OCI-LY3 (cell line): ENCODE measurements around the gene SLA2.

Experiments used
- H2AFZ ChIP-seq: fragments of 200-600, 300-600 bp; shearing (Covaris generic); 2 replicates; pipeline ENCODE4 v1.6.0; 2014; ENCODE audit warnings: antibody characterized with exemption, low read depth, low read length
- H3K27ac ChIP-seq: fragments of 200-600, 300-600 bp; sonication (generic); 2 replicates; pipeline ENCODE4 v1.5.1; 2014; ENCODE audit warnings: mild to moderate bottlenecking, low read length, moderate library complexity, mixed read lengths
- H3K27me3 ChIP-seq: fragments of 200-600, 300-600 bp; sonication (generic); 2 replicates; pipeline ENCODE4 v1.6.1; 2014; ENCODE audit warnings: low read depth, low read length, mixed read lengths
- H3K36me3 ChIP-seq: fragments of 200-600, 300-600 bp; sonication (generic); replicated peaks from 2 replicates; pipeline ENCODE3; 2014; ENCODE audit warnings: low read depth, low read length, mixed read lengths
- H3K4me1 ChIP-seq: fragments of 300-600, 200-600 bp; sonication (generic); 2 replicates; pipeline ENCODE4 v1.6.1; 2014; ENCODE audit warnings: low read length, mixed read lengths
- H3K4me2 ChIP-seq: fragments of 200-600, 300-600 bp; sonication (generic); 2 replicates; pipeline ENCODE4 v1.6.1; 2014; ENCODE audit warnings: low read length, mixed read lengths
- H3K4me3 ChIP-seq: fragments of 300-600, 200-600 bp; sonication (generic); 2 replicates; pipeline ENCODE4 v1.5.1; 2014; ENCODE audit warnings: antibody characterized with exemption, mild to moderate bottlenecking, low read length, moderate library complexity
- H3K79me2 ChIP-seq: fragments of 300-600, 200-600 bp; shearing (Covaris generic); 2 replicates; pipeline ENCODE4 v1.6.1; 2014; ENCODE audit warnings: mild to moderate bottlenecking, low read length, mixed read lengths
- H3K9ac ChIP-seq: fragments of 300-600, 200-600 bp; shearing (Covaris generic); 2 replicates; pipeline ENCODE4 v1.6.0; 2014; ENCODE audit warnings: mild to moderate bottlenecking, low read length, moderate library complexity
- H3K9me3 ChIP-seq: fragments of 200-600, 300-600 bp; shearing (Covaris generic); 2 replicates; pipeline ENCODE4 v1.6.1; 2014; ENCODE audit warnings: low read length, mixed read lengths; ENCODE audit not compliant: insufficient read depth
- H4K20me1 ChIP-seq: fragments of 200-600, 300-600 bp; sonication (generic); 2 replicates; pipeline ENCODE4 v1.6.1; 2016; ENCODE audit warnings: low read length, mixed read lengths; ENCODE audit not compliant: insufficient read depth
- EZH2phosphoT487 ChIP-seq: fragments of 200-600 bp; shearing (Covaris generic); IDR thresholded peaks from 2 replicates; pipeline ENCODE4 v1.6.1; 2018; ENCODE audit warnings: antibody characterized with exemption, mixed run types, low read depth
- TF ChIP-seq, protein P1 (sequence below): fragments of 200-600, 300-600 bp; sonication (generic); IDR thresholded peaks from 2 replicates; pipeline ENCODE4 v1.5.1; 2014; ENCODE audit warnings: antibody characterized with exemption, low read length, low read depth

The SLA2 gene

DNA sequence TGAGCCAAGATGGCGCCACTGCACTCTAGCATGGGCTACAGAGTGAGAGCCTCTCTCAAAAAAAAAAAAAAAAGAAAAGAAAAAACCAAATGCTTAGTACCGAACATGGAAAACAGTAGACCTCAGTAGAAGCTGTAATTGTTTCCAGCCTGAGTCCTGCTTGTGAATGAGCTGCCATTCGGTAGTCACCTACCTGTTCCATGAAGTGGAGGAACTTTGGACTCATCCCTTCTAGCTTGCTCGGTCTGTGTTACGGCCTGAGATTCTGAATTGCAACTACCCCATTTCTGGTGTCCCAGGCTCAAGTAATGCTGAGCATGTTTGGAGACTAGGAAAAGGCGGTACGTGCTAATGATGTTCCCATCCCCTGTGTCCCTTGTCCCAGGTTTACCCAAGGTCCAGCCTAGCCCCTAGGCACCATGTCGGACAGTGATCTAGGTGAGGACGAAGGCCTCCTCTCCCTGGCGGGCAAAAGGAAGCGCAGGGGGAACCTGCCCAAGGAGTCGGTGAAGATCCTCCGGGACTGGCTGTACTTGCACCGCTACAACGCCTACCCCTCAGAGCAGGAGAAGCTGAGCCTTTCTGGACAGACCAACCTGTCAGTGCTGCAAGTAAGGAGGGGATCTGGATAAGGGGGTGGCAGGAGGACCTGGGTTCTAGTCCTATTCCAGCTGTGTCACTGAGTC is 67.5 kb downstream of the SLA2 start:
- no peaks in the 10 kb centered on the region for H3K27me3 ChIP-seq
- H4K20me1 ChIP-seq, result peaks cover 46% of the 10 kb centered on the region
- H3K4me1 ChIP-seq, result peaks cover 7% of the 10 kb centered on the region
- no peak overlapping the region for H3K27ac ChIP-seq
- H3K9ac ChIP-seq, result no peak overlapping the region
- no peak overlapping the region for H3K4me3 ChIP-seq
- TF ChIP-seq, protein P1, sequence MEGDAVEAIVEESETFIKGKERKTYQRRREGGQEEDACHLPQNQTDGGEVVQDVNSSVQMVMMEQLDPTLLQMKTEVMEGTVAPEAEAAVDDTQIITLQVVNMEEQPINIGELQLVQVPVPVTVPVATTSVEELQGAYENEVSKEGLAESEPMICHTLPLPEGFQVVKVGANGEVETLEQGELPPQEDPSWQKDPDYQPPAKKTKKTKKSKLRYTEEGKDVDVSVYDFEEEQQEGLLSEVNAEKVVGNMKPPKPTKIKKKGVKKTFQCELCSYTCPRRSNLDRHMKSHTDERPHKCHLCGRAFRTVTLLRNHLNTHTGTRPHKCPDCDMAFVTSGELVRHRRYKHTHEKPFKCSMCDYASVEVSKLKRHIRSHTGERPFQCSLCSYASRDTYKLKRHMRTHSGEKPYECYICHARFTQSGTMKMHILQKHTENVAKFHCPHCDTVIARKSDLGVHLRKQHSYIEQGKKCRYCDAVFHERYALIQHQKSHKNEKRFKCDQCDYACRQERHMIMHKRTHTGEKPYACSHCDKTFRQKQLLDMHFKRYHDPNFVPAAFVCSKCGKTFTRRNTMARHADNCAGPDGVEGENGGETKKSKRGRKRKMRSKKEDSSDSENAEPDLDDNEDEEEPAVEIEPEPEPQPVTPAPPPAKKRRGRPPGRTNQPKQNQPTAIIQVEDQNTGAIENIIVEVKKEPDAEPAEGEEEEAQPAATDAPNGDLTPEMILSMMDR, result no peak
- TF ChIP-seq EZH2phosphoT487, result no peak
- H3K4me2 ChIP-seq, result no peak overlapping the region
- peaks cover 48% of the 10 kb centered on the region for H3K36me3 ChIP-seq
- no peak overlapping the region for H2AFZ ChIP-seq
- no peaks in the 10 kb centered on the region for H3K9me3 ChIP-seq
- peaks cover 86% of the 10 kb centered on the region for H3K79me2 ChIP-seq

DNA sequence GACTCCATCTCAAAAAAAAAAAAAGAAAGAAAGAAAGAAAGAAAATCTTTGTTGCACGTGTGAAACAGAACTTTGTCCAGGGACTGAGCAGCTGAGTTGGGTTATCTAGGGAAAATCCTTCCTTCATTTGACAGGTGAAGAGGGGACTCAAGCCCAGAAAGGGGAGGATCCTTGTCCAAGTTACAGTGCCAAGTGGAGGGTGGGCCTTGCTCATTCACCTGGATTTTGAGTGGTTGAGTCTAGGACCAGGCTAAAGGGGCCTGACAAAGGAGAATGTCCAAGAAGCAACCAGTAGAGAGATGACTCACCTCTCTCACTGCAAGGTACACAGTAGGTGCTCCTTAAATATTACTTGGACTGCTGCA is 69.9 kb downstream of the SLA2 start:
- Histone ChIP-seq H3K9ac (no peak overlapping the region), H3K4me1 (peaks cover 15% of the 10 kb centered on the region), H3K27ac (no peak overlapping the region), H2AFZ (no peak overlapping the region), H3K36me3 (peaks cover 35% of the 10 kb centered on the region), H3K4me3 (no peak overlapping the region), H3K9me3 (no peaks in the 10 kb centered on the region), H4K20me1 (peaks cover 46% of the 10 kb centered on the region), H3K27me3 (no peaks in the 10 kb centered on the region), H3K79me2 (peaks cover 72% of the 10 kb centered on the region), H3K4me2 (no peak overlapping the region)
- TF ChIP-seq, protein P1, result no peak
- TF ChIP-seq EZH2phosphoT487, result no peak

DNA sequence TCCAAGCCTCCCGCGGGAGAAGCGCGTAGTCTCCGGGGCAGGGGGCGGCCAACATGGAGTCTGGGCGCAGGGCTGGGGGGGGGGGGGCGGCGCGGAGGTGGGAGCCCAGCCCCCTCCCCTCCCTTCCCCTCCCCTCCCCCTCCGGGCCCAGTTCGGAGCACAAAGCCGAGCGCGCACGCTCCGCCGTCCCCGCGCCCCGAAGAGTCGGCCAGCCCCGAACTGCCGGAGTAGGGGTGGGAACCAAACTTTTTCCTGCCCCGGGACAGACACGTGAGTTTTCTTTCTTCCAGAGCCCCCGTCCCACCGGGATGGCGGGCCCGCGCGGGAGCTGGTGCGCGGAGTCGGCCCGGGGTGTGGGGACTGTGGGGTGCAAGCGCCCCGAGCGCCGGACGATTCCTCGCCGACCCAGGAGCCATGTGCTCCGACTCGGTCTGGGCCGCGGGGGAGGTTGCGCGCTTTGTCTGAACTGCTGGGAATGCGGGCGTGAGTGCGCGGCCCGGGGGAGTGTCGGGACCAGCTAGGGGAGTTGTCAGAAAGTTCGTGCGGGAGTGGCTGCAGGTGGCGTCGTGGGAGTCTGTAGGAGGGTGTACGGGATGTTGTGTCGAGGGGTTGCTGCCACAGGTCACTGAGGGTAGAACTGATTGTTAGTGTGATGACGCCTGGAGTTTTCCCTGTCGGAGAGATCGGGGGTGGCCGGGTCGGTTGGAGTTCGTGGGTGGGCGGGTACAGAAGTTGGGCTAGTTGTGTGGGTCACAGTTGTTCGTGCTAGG is 71.4 kb downstream of the SLA2 start:
- Histone ChIP-seq H4K20me1 (peaks cover 40% of the 10 kb centered on the region), H3K27ac (peak overlapping the region; percentile 84), H3K4me1 (peaks cover 15% of the 10 kb centered on the region), H3K27me3 (no peaks in the 10 kb centered on the region), H3K79me2 (peaks cover 61% of the 10 kb centered on the region), H3K9ac (peak overlapping the region; percentile 99), H3K4me3 (peak overlapping the region; percentile 95), H3K4me2 (peak overlapping the region; percentile 85), H3K36me3 (peaks cover 24% of the 10 kb centered on the region), H3K9me3 (no peaks in the 10 kb centered on the region), H2AFZ (no peak overlapping the region)
- TF ChIP-seq, protein P1, result 0 out of 2 replicates have a peak, but pooled peaks have one; percentile 30
- no peak for TF ChIP-seq EZH2phosphoT487

DNA sequence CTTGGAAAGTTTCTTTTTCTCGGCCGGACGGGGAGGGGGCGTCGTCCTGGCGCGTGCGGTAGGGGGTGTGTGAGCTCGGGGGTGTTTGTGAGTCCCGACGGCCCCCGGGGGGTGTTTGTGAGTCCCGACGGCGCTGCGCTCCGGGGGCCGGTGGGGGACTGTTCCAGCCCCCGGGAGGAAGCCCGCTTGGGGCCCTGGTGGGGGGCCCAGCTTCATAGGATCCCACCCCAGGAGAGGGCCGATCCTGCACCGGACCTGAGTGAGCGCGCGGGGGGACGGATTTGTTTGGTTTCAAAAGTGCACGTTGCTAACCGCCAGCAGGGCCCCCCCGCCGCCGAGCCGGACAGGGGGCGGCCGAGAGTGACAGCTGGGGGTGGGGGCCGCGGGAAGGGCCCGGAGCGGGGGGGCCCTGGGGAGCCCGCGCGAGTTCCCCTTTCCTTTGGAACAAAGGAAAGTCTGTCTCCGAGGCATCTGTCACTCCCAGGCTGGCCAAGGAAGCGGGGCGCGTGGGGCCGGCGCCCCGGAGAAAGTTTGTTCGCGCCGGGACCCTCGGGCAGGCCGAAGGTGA is 72.1 kb downstream of the SLA2 start:
- H3K4me3 ChIP-seq, result peak overlapping the region; percentile 95
- peak overlapping the region; percentile 99 for H3K9ac ChIP-seq
- H3K4me1 ChIP-seq, result peaks cover 13% of the 10 kb centered on the region
- H3K27ac ChIP-seq, result peak overlapping the region; percentile 84
- H2AFZ ChIP-seq, result no peak overlapping the region
- H3K4me2 ChIP-seq, result peak overlapping the region; percentile 85
- peaks cover 55% of the 10 kb centered on the region for H3K79me2 ChIP-seq
- peaks cover 35% of the 10 kb centered on the region for H4K20me1 ChIP-seq
- peaks cover 20% of the 10 kb centered on the region for H3K36me3 ChIP-seq
- no peaks in the 10 kb centered on the region for H3K9me3 ChIP-seq
- no peak for TF ChIP-seq EZH2phosphoT487
- TF ChIP-seq, protein P1, result no peak
- H3K27me3 ChIP-seq, result no peaks in the 10 kb centered on the region
